ENCODE data around the gene BARD1.
"Not testable (repeated sequence)": the region's sequence is repeated elsewhere in the genome, so short reads cannot be mapped to it uniquely, and the experiment has no call there.

The BARD1 gene

GRCh38 chr2:214808981-214809750, at the start of gene BARD1:
Gene BARD1, minus strand, starts transcription at chr2:214809683. Its CDS starts 114 bp downstream, at chr2:214809569.
- peak in 1 of 2 experiments; percentile 66 for DNase-seq

- DNase-seq = no peak
Observed at GRCh38 chr2:214856137-214856536, 46.7 kb upstream of the BARD1 start.

- no peak for DNase-seq
Observed at GRCh38 chr2:214853906-214854305, 44.4 kb upstream of the BARD1 start.

GRCh38 chr2:214843823-214844222, 34.3 kb upstream of the BARD1 start:
- DNase-seq = no peak

GRCh38 chr2:214839464-214839863, 30.0 kb upstream of the BARD1 start:
- no peak for DNase-seq

GRCh38 chr2:214837466-214837865, 28.0 kb upstream of the BARD1 start:
- no peak for DNase-seq

- no peak for DNase-seq
Observed at GRCh38 chr2:214836568-214836967, 27.1 kb upstream of the BARD1 start.

GRCh38 chr2:214830794-214831346, 21.4 kb upstream of the BARD1 start:
- DNase-seq = no peak

GRCh38 chr2:214816008-214816533, 6.6 kb upstream of the BARD1 start:
- DNase-seq = no peak

- no peak for DNase-seq
Observed at GRCh38 chr2:214810671-214811070, 1.2 kb upstream of the BARD1 start.

- DNase-seq = peak; percentile 100
Observed at GRCh38 chr2:214809751-214810564, 475 bp upstream of the BARD1 start.

- no peak for DNase-seq
Observed at GRCh38 chr2:214807653-214808052, 1.8 kb downstream of the BARD1 start.

GRCh38 chr2:214801768-214802397, 7.6 kb downstream of the BARD1 start:
- no peak for DNase-seq

GRCh38 chr2:214801068-214801467, 8.4 kb downstream of the BARD1 start:
- no peak for DNase-seq

GRCh38 chr2:214800180-214800579, 9.3 kb downstream of the BARD1 start:
- no peak for DNase-seq

- DNase-seq = no peak
Observed at GRCh38 chr2:214796911-214797310, 12.6 kb downstream of the BARD1 start.

- DNase-seq = not testable (repeated sequence)
Observed at GRCh38 chr2:214783181-214783580, 26.3 kb downstream of the BARD1 start.

GRCh38 chr2:214782671-214783070, 26.8 kb downstream of the BARD1 start:
- DNase-seq = no peak

- no peak for DNase-seq
Observed at GRCh38 chr2:214781226-214781625, 28.3 kb downstream of the BARD1 start.

- DNase-seq = no peak
Observed at GRCh38 chr2:214775971-214776370, 33.5 kb downstream of the BARD1 start.

- DNase-seq = no peak
Observed at GRCh38 chr2:214774108-214774507, 35.4 kb downstream of the BARD1 start.

- no peak for DNase-seq
Observed at GRCh38 chr2:214772443-214773015, 37.0 kb downstream of the BARD1 start.

GRCh38 chr2:214765180-214765579, 44.3 kb downstream of the BARD1 start:
- DNase-seq = no peak
